ENCODE data around the gene PRF1. TPM values are rescaled to one million over a fixed set of nuclear protein-coding genes. Genes with fewer than 3 reads are reported as not detected.

PRF1 gene
- total and polyA plus RNA-seq, 2 of the 13 experiments (the other 11 are each of a cell fraction or from before 2014, with no cell fraction given): 1.00 to 1.4 TPM

GRCh38 chr10:70586348-70586930 lies 16.1 kb downstream of the PRF1 start (continued):
- TF ChIP-seq HOMEZ (CRISPR knock-in tag; IDR thresholded peaks at IDR 0.05; ENCODE audit: low read depth): no peak
- TF ChIP-seq, protein P1, sequence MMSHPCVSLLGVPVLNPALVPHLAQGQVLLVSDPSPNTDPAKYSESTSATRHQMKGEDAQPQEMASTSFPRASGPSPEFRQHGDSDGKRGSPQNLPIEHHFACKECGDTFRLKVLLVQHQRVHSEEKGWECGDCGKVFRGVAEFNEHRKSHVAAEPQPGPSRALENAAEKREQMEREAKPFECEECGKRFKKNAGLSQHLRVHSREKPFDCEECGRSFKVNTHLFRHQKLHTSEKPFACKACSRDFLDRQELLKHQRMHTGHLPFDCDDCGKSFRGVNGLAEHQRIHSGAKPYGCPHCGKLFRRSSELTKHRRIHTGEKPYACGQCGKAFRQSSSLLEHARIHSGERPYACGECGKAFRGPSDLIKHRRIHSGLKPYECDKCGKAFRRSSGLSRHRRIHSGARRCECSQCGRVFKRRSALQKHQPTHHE (CRISPR knock-in tag; IDR thresholded peaks at IDR 0.05; ENCODE audit: borderline replicate concordance): no peak
- TF ChIP-seq, protein P2, sequence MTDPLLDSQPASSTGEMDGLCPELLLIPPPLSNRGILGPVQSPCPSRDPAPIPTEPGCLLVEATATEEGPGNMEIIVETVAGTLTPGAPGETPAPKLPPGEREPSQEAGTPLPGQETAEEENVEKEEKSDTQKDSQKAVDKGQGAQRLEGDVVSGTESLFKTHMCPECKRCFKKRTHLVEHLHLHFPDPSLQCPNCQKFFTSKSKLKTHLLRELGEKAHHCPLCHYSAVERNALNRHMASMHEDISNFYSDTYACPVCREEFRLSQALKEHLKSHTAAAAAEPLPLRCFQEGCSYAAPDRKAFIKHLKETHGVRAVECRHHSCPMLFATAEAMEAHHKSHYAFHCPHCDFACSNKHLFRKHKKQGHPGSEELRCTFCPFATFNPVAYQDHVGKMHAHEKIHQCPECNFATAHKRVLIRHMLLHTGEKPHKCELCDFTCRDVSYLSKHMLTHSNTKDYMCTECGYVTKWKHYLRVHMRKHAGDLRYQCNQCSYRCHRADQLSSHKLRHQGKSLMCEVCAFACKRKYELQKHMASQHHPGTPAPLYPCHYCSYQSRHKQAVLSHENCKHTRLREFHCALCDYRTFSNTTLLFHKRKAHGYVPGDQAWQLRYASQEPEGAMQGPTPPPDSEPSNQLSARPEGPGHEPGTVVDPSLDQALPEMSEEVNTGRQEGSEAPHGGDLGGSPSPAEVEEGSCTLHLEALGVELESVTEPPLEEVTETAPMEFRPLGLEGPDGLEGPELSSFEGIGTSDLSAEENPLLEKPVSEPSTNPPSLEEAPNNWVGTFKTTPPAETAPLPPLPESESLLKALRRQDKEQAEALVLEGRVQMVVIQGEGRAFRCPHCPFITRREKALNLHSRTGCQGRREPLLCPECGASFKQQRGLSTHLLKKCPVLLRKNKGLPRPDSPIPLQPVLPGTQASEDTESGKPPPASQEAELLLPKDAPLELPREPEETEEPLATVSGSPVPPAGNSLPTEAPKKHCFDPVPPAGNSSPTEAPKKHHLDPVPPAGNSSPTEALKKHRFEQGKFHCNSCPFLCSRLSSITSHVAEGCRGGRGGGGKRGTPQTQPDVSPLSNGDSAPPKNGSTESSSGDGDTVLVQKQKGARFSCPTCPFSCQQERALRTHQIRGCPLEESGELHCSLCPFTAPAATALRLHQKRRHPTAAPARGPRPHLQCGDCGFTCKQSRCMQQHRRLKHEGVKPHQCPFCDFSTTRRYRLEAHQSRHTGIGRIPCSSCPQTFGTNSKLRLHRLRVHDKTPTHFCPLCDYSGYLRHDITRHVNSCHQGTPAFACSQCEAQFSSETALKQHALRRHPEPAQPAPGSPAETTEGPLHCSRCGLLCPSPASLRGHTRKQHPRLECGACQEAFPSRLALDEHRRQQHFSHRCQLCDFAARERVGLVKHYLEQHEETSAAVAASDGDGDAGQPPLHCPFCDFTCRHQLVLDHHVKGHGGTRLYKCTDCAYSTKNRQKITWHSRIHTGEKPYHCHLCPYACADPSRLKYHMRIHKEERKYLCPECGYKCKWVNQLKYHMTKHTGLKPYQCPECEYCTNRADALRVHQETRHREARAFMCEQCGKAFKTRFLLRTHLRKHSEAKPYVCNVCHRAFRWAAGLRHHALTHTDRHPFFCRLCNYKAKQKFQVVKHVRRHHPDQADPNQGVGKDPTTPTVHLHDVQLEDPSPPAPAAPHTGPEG (CRISPR knock-in tag; IDR thresholded peaks at IDR 0.05): no peak
- TF ChIP-seq, protein P3, sequence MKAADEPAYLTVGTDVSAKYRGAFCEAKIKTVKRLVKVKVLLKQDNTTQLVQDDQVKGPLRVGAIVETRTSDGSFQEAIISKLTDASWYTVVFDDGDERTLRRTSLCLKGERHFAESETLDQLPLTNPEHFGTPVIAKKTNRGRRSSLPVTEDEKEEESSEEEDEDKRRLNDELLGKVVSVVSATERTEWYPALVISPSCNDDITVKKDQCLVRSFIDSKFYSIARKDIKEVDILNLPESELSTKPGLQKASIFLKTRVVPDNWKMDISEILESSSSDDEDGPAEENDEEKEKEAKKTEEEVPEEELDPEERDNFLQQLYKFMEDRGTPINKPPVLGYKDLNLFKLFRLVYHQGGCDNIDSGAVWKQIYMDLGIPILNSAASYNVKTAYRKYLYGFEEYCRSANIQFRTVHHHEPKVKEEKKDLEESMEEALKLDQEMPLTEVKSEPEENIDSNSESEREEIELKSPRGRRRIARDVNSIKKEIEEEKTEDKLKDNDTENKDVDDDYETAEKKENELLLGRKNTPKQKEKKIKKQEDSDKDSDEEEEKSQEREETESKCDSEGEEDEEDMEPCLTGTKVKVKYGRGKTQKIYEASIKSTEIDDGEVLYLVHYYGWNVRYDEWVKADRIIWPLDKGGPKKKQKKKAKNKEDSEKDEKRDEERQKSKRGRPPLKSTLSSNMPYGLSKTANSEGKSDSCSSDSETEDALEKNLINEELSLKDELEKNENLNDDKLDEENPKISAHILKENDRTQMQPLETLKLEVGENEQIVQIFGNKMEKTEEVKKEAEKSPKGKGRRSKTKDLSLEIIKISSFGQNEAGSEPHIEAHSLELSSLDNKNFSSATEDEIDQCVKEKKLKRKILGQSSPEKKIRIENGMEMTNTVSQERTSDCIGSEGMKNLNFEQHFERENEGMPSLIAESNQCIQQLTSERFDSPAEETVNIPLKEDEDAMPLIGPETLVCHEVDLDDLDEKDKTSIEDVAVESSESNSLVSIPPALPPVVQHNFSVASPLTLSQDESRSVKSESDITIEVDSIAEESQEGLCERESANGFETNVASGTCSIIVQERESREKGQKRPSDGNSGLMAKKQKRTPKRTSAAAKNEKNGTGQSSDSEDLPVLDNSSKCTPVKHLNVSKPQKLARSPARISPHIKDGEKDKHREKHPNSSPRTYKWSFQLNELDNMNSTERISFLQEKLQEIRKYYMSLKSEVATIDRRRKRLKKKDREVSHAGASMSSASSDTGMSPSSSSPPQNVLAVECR (CRISPR knock-in tag; IDR thresholded peaks at IDR 0.05; ENCODE audit: borderline replicate concordance): no peak
